IMR-90 (cell line): ENCODE data around the gene POLR3G. TPM values are rescaled to one million over a fixed set of nuclear protein-coding genes. Genes with fewer than 3 reads are reported as not detected.
A peak's percentile ranks its signal among the peaks of the same experiment; 100 is the strongest.

Experiments used
- ATAC-seq: fragments of 200-7000 bp; cut with Tn5 transposase; 2 replicates; pipeline ENCODE4 v1.9.1; 2020; ENCODE audit warnings: low read depth, mild to moderate bottlenecking, moderate library complexity
- BruUV-seq: library from RNA; stranded (reverse); fragments of 400-500 nt; replicated peaks from 2 replicates; lab custom pipeline; 2021; lab: Mats Ljungman, UMichigan
- CTCF ChIA-PET: fragments of 300-600 bp; formaldehyde crosslinking; extraction: SDS; loops from one replicate; lab custom pipeline; 2021; ENCODE audit warnings: antibody characterized with exemption; lab: Yijun Ruan, JAX
- POLR2A ChIA-PET: fragments of 300-600 bp; sonication (Branson Sonifier 250); formaldehyde crosslinking; loops from one replicate; lab custom pipeline; 2022; ENCODE audit warnings: antibody characterized with exemption; ENCODE audit not compliant: unreplicated experiment; lab: Charles Lee
- DNase-seq: peaks from one replicate; pipeline ENCODE4 v3.0.0; 2013
- H2AFZ ChIP-seq: replicated peaks from 2 replicates; pipeline ENCODE3; 2013; ENCODE audit warnings: low read length, mild to moderate bottlenecking; ENCODE audit not compliant: poor library complexity
- H2AK5ac ChIP-seq: 2 replicates; pipeline ENCODE4 v1.6.1; 2013; ENCODE audit warnings: low read depth, low read length, inconsistent platforms
- H2AK9ac ChIP-seq: replicated peaks from 2 replicates; pipeline ENCODE3; 2013; ENCODE audit warnings: mild to moderate bottlenecking, low read depth, low read length, moderate library complexity; ENCODE audit not compliant: poor library complexity
- H2BK120ac ChIP-seq: 2 replicates; pipeline ENCODE4 v1.6.1; 2013; ENCODE audit warnings: low read depth, low read length, inconsistent platforms
- H2BK15ac ChIP-seq: 3 replicates; pipeline ENCODE4 v1.6.1; 2013; ENCODE audit warnings: low read depth, low read length, inconsistent platforms
- H2BK20ac ChIP-seq: 2 replicates; pipeline ENCODE4 v1.6.1; 2013; ENCODE audit warnings: low read depth, mild to moderate bottlenecking, inconsistent platforms, low read length, moderate library complexity
- H2BK5ac ChIP-seq: 2 replicates; pipeline ENCODE4 v1.6.1; 2013; ENCODE audit warnings: mild to moderate bottlenecking, low read depth, low read length, inconsistent platforms; ENCODE audit not compliant: poor library complexity, severe bottlenecking
- H3K14ac ChIP-seq: replicated peaks from 2 replicates; pipeline ENCODE4 v1.6.1; 2013; ENCODE audit warnings: low read depth, low read length, inconsistent platforms
- H3K18ac ChIP-seq: 2 replicates; pipeline ENCODE4 v1.6.1; 2013; ENCODE audit warnings: low read depth, low read length, control low read depth
- H3K23ac ChIP-seq: 2 replicates; pipeline ENCODE4 v1.6.1; 2013; ENCODE audit warnings: low read depth, low read length, inconsistent platforms
- H3K27ac ChIP-seq: 2 replicates; pipeline ENCODE4 v1.5.1; 2013; ENCODE audit warnings: mild to moderate bottlenecking, control low read depth, low read length; ENCODE audit not compliant: insufficient read depth
- H3K27me3 ChIP-seq: 2 replicates; pipeline ENCODE4 v1.6.1; 2013; ENCODE audit warnings: low read length; ENCODE audit not compliant: control insufficient read depth, insufficient read depth
- H3K36me3 ChIP-seq: 2 replicates; pipeline ENCODE4 v1.6.1; 2013; ENCODE audit warnings: low read length, mixed read lengths; ENCODE audit not compliant: control insufficient read depth, insufficient read depth
- H3K4ac ChIP-seq: 2 replicates; pipeline ENCODE4 v1.6.1; 2013; ENCODE audit warnings: low read depth, low read length, inconsistent platforms
- H3K4me1 ChIP-seq: 2 replicates; pipeline ENCODE4 v1.6.1; 2013; ENCODE audit warnings: low read length, mixed read lengths; ENCODE audit not compliant: control insufficient read depth, insufficient read depth
- H3K4me2 ChIP-seq: 2 replicates; pipeline ENCODE4 v1.6.1; 2013; ENCODE audit warnings: low read depth, mild to moderate bottlenecking, control low read depth, low read length, moderate library complexity
- H3K4me3 ChIP-seq: 2 replicates; pipeline ENCODE4 v1.5.1; 2013; ENCODE audit warnings: low read depth, mild to moderate bottlenecking, control low read depth, low read length, moderate library complexity; ENCODE audit not compliant: insufficient read depth
- H3K56ac ChIP-seq: 2 replicates; pipeline ENCODE4 v1.6.1; 2013; ENCODE audit warnings: low read length, inconsistent platforms; ENCODE audit not compliant: insufficient read depth; ENCODE audit errors: extremely low read depth
- H3K79me1 ChIP-seq, 2 experiments: 2 replicates each; pipeline ENCODE4 v1.6.1; 2013; ENCODE audit warnings: low read length in 2 of 2, inconsistent platforms in 1 of 2, low read depth in 1 of 2
- H3K9ac ChIP-seq: 2 replicates; pipeline ENCODE4 v1.6.1; 2013; ENCODE audit warnings: low read depth, low read length, control low read depth
- H3K9me1 ChIP-seq: 2 replicates; pipeline ENCODE4 v1.6.1; 2013; ENCODE audit warnings: low read length, inconsistent platforms; ENCODE audit not compliant: insufficient read depth
- H3K9me3 ChIP-seq: 2 replicates; pipeline ENCODE4 v1.6.1; 2013; ENCODE audit warnings: low read length; ENCODE audit not compliant: control insufficient read depth, insufficient read depth
- H4K20me1 ChIP-seq: 2 replicates; pipeline ENCODE4 v1.6.1; 2013; ENCODE audit warnings: low read length, inconsistent platforms; ENCODE audit not compliant: insufficient read depth
- H4K5ac ChIP-seq: 2 replicates; pipeline ENCODE4 v1.6.1; 2013; ENCODE audit warnings: mild to moderate bottlenecking, low read depth, low read length, control low read depth
- H4K8ac ChIP-seq, 2 experiments: 2 replicates each; pipeline ENCODE4 v1.6.1; 2013; ENCODE audit warnings: low read depth in 2 of 2, low read length in 2 of 2, control low read depth in 1 of 2, inconsistent platforms in 1 of 2
- H4K91ac ChIP-seq: 2 replicates; pipeline ENCODE4 v1.6.1; 2013; ENCODE audit warnings: low read depth, low read length, inconsistent platforms; ENCODE audit not compliant: insufficient read depth
- BHLHE40 ChIP-seq: fragments of 150-350 bp; IDR thresholded peaks from 2 replicates; pipeline ENCODE4 v1.6.1; 2016; ENCODE audit warnings: mild to moderate bottlenecking, low read depth, low read length
- CEBPB ChIP-seq: IDR thresholded peaks from 2 replicates; pipeline ENCODE4 v1.6.1; 2012; ENCODE audit warnings: low read depth, low read length, improper control_type of control experiment
- CHD1 ChIP-seq: IDR thresholded peaks from 2 replicates; pipeline ENCODE4 v1.6.1; 2012; ENCODE audit warnings: low read depth, low read length, improper control_type of control experiment
- FOS ChIP-seq: fragments of 150-350 bp; IDR thresholded peaks from 2 replicates; pipeline ENCODE4 v1.6.1; 2016; ENCODE audit warnings: low read depth, low read length
- MAFK ChIP-seq: IDR thresholded peaks from 2 replicates; pipeline ENCODE4 v1.6.1; 2012; ENCODE audit warnings: low read depth, low read length, improper control_type of control experiment
- MAZ ChIP-seq: IDR thresholded peaks from 2 replicates; pipeline ENCODE4 v1.6.1; 2012; ENCODE audit warnings: low read depth, mild to moderate bottlenecking, low read length, improper control_type of control experiment, moderate library complexity, borderline replicate concordance
- MXI1 ChIP-seq: IDR thresholded peaks from 2 replicates; pipeline ENCODE4 v1.6.1; 2012; ENCODE audit warnings: low read depth, mild to moderate bottlenecking, low read length, moderate library complexity, borderline replicate concordance
- NFE2L2 ChIP-seq: fragments of 150-350 bp; IDR thresholded peaks from 2 replicates; pipeline ENCODE4 v1.6.1; 2016; ENCODE audit warnings: low read depth, mild to moderate bottlenecking, low read length
- POLR2A ChIP-seq: IDR thresholded peaks from 2 replicates; pipeline ENCODE4 v1.6.1; 2012; ENCODE audit warnings: mild to moderate bottlenecking, low read depth, low read length
- RAD21 ChIP-seq: IDR thresholded peaks from 2 replicates; pipeline ENCODE4 v1.6.1; 2012; ENCODE audit warnings: low read length, improper control_type of control experiment
- RCOR1 ChIP-seq: IDR thresholded peaks from 2 replicates; pipeline ENCODE4 v1.6.1; 2012; ENCODE audit warnings: mild to moderate bottlenecking, low read length, improper control_type of control experiment; ENCODE audit not compliant: insufficient replicate concordance
- RFX5 ChIP-seq: IDR thresholded peaks from 2 replicates; pipeline ENCODE4 v1.8.0; 2012; ENCODE audit warnings: low read depth, mild to moderate bottlenecking, low read length, moderate library complexity
- SMC3 ChIP-seq: fragments of 150-350 bp; IDR thresholded peaks from 2 replicates; pipeline ENCODE4 v1.6.1; 2016; ENCODE audit warnings: low read depth, mild to moderate bottlenecking, antibody characterized with exemption, low read length, moderate library complexity
- USF2 ChIP-seq: fragments of 150-350 bp; IDR thresholded peaks from 2 replicates; pipeline ENCODE4 v1.6.1; 2017; ENCODE audit warnings: mild to moderate bottlenecking, antibody characterized with exemption, low read length, low read depth
- dilution Hi-C: fragments of 300-500 bp; cut with HindIII; formaldehyde crosslinking; loops from one replicate; pipeline ENCODE4 v1.14.3; 2018; ENCODE audit warnings: low sequenced_read_pairs; ENCODE audit not compliant: unreplicated experiment
- in situ Hi-C: fragments of 300-500 bp; cut with MboI; formaldehyde crosslinking; loops from 3 replicates; pipeline ENCODE4 v1.14.3; 2019; ENCODE audit warnings: low sequenced_read_pairs, inconsistent platforms, mixed read lengths
- intact Hi-C: fragments of 100-400 bp; cut with micrococcal nuclease; formaldehyde crosslinking; loops from 2 replicates; pipeline ENCODE4 v1.10.0; 2022
- polyA plus RNA-seq, 3 experiments: library from polyadenylated mRNA; depleted of rRNA; stranded (reverse); fragments of >200 nt; gene quantifications; 2 replicates each; pipeline ENCODE4 v1.2.3, GENCODE V29; 2012; ENCODE audit warnings: low replicate concordance in 1 of 3
- total RNA-seq: library from RNA; depleted of rRNA; stranded (reverse); fragments of >200 nt; gene quantifications from 2 replicates; pipeline ENCODE4 v1.2.3, GENCODE V29; 2012
- TF ChIP-seq, protein P1 (sequence below): fragments of 150-350 bp; IDR thresholded peaks from 2 replicates; pipeline ENCODE4 v1.6.1; 2016; ENCODE audit warnings: low read depth, mild to moderate bottlenecking, low read length, moderate library complexity, borderline replicate concordance
- TF ChIP-seq, protein P2 (sequence below): conservative IDR thresholded peaks from 2 replicates; pipeline ENCODE4 v1.5.1; 2012; ENCODE audit warnings: mild to moderate bottlenecking, low read depth, low read length, improper control_type of control experiment

Gene POLR3G
- total and polyA plus RNA-seq, 2 of the 4 experiments (the other 2 are of a cell fraction), result 10.6 to 11.6 TPM

DNA sequence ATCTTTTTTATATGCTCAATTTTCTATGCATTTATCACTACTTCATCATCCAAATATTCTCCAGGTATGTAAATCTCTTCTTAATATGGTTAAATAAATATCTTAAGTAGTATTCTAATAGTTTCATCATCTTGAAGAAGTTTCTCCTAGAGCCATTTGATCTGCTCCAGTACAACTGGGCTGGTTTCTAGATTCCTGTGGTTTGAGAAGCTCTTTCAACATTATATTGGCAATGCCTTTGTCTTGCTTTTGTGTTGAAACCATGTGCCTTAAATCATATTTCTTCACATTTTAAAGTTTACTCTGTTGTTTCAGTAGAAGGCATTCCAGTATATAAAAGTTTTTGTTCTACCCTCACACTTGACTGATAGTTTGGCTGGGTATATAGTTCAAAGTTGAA is 27.7 kb upstream of the POLR3G start:
- Histone ChIP-seq H4K91ac (no peak overlapping the region), H3K4me3 (no peak overlapping the region), H3K9me1 (no peaks in the 10 kb centered on the region), H2AFZ (no peak overlapping the region), H2AK5ac (no peak overlapping the region), H4K8ac (no peak overlapping the region), H3K27ac (no peak overlapping the region), H3K9me3 (no peaks in the 10 kb centered on the region), H2BK5ac (no peak overlapping the region), H3K36me3 (no peaks in the 10 kb centered on the region), H3K79me1 (no peaks in the 10 kb centered on the region), H2AK9ac (no peak overlapping the region), H3K4me2 (no peak overlapping the region), H3K9ac (no peak overlapping the region), H3K56ac (no peak overlapping the region), H2BK15ac (no peak overlapping the region), H2BK120ac (no peak overlapping the region), H3K4me1 (no peaks in the 10 kb centered on the region), H3K18ac (no peak overlapping the region), H3K14ac (no peak overlapping the region), H3K27me3 (no peaks in the 10 kb centered on the region), H4K5ac (no peak overlapping the region), H3K23ac (no peak overlapping the region), H3K4ac (no peak overlapping the region), H2BK20ac (no peak overlapping the region), H4K20me1 (no peaks in the 10 kb centered on the region)
- ChIA-PET POLR2A (no interaction called here), CTCF (no interaction called here)
- no TSS peak for BruUV-seq
- intact Hi-C loops, result no loop called here
- no peak for ATAC-seq
- TF ChIP-seq RAD21, result no peak
- TF ChIP-seq, protein P1, sequence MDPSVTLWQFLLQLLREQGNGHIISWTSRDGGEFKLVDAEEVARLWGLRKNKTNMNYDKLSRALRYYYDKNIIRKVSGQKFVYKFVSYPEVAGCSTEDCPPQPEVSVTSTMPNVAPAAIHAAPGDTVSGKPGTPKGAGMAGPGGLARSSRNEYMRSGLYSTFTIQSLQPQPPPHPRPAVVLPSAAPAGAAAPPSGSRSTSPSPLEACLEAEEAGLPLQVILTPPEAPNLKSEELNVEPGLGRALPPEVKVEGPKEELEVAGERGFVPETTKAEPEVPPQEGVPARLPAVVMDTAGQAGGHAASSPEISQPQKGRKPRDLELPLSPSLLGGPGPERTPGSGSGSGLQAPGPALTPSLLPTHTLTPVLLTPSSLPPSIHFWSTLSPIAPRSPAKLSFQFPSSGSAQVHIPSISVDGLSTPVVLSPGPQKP, result no peak
- TF ChIP-seq FOS, result no peak
- no peak for TF ChIP-seq MXI1
- no peak for TF ChIP-seq CEBPB
- TF ChIP-seq RFX5, result no peak
- no peak for TF ChIP-seq NFE2L2
- no peak for TF ChIP-seq RCOR1
- TF ChIP-seq, protein P2, sequence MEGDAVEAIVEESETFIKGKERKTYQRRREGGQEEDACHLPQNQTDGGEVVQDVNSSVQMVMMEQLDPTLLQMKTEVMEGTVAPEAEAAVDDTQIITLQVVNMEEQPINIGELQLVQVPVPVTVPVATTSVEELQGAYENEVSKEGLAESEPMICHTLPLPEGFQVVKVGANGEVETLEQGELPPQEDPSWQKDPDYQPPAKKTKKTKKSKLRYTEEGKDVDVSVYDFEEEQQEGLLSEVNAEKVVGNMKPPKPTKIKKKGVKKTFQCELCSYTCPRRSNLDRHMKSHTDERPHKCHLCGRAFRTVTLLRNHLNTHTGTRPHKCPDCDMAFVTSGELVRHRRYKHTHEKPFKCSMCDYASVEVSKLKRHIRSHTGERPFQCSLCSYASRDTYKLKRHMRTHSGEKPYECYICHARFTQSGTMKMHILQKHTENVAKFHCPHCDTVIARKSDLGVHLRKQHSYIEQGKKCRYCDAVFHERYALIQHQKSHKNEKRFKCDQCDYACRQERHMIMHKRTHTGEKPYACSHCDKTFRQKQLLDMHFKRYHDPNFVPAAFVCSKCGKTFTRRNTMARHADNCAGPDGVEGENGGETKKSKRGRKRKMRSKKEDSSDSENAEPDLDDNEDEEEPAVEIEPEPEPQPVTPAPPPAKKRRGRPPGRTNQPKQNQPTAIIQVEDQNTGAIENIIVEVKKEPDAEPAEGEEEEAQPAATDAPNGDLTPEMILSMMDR, result no peak
- TF ChIP-seq MAFK, result no peak
- no peak for TF ChIP-seq BHLHE40
- TF ChIP-seq USF2, result no peak
- TF ChIP-seq CHD1, result no peak
- no peak for TF ChIP-seq POLR2A
- TF ChIP-seq SMC3, result no peak
- no peak for TF ChIP-seq MAZ
- DNase-seq, result peak; percentile 33
- in situ Hi-C loops, result no loop called here
- dilution Hi-C loops, result no loop called here
